Heart right ventricle (tissue), 16 donors: Measurements from ENCODE around the gene HMCN1. TPM values are rescaled to one million over a fixed set of nuclear protein-coding genes. Genes with fewer than 3 reads are reported as not detected.

Source experiments
- ATAC-seq, 8 donors: fragments of 200-7000 bp; cut with Tn5 transposase; one replicate each; pipeline ENCODE4 v1.9.1; 2020; ENCODE audit warnings: mild to moderate bottlenecking in 8 of 8, moderate library complexity in 8 of 8, moderate number of reproducible peaks in 1 of 8
- DNase-seq, 2 donors: peaks; one replicate each; pipeline ENCODE4 v3.0.0-alpha.2; 2020
- H3K27ac ChIP-seq, 10 donors: fragments of 200-600 bp; sonication (generic) in 2 of 10; one replicate each; pipeline versions ENCODE4 v1.5.0 to v1.8.0; 2020 to 2022; ENCODE audit warnings: mild to moderate bottlenecking in 3 of 10
- H3K27me3 ChIP-seq, 7 donors: fragments of 200-600 bp; one replicate each; pipeline ENCODE4 v1.8.0; 2021 to 2022; ENCODE audit warnings: mild to moderate bottlenecking in 2 of 7
- H3K36me3 ChIP-seq, 9 donors: fragments of 200-600 bp; sonication (generic) in 1 of 9; one replicate each; pipeline versions ENCODE4 v1.5.0 to v1.8.0; 2020 to 2022; ENCODE audit warnings: mild to moderate bottlenecking in 2 of 9
- H3K4me1 ChIP-seq, 9 donors: fragments of 200-600 bp; sonication (generic) in 1 of 9; one replicate each; pipeline versions ENCODE4 v1.5.0 to v1.8.0; 2020 to 2022; ENCODE audit warnings: mild to moderate bottlenecking in 4 of 9
- H3K4me3 ChIP-seq, 10 donors: fragments of 200-600 bp; sonication (generic) in 2 of 10; one replicate each; pipeline versions ENCODE4 v1.5.0 to v1.8.0; 2020 to 2022; ENCODE audit warnings: mild to moderate bottlenecking in 7 of 10, moderate library complexity in 2 of 10
- H3K9me3 ChIP-seq, 11 donors: fragments of 200-600 bp in 10 of 11; sonication (generic) in 2 of 11; one replicate each; pipeline versions ENCODE4 v1.5.0 to v1.8.0; 2013 to 2022; ENCODE audit warnings: mild to moderate bottlenecking in 2 of 11, control low read depth in 1 of 11, moderate library complexity in 1 of 11
- CTCF ChIP-seq, 9 donors: fragments of 200-600 bp; sonication (generic) in 2 of 9; IDR thresholded peaks; one replicate each; pipeline versions ENCODE4 v1.5.0 to v1.8.0; 2021 to 2022; ENCODE audit warnings: antibody characterized with exemption in 9 of 9, mild to moderate bottlenecking in 5 of 9, moderate library complexity in 1 of 9
- WGBS, 2 donors: extraction: QIAGEN DNeasy Blood & Tissue Kit; methylation state at CpG; one replicate each; pipeline ENCODE4 v1.1.7; 2013; ENCODE audit warnings: inconsistent platforms in 1 of 2; 5-methylcytosine and 5-hydroxymethylcytosine counted together
- intact Hi-C, 10 donors: fragments of 100-400 bp; cut with DNase I; formaldehyde crosslinking; loops; one replicate each; pipeline versions ENCODE4 v1.11.1 to v1.14.2; 2022
- polyA plus RNA-seq, 2 donors: library from polyadenylated mRNA; stranded (reverse); fragments of 200-250 nt; gene quantifications; one replicate each; pipeline ENCODE4 v1.2.3, GENCODE V29; 2013
- total RNA-seq, 10 donors: library from RNA; stranded (reverse); fragmentation: NEBNext Ultra II Directional in 3 of 10; extraction: Animal tissue kit (Norgen Biotek cat#: 25700) in 3 of 10; gene quantifications; one replicate each; pipeline versions ENCODE4 v1.2.1 to v1.2.4, GENCODE V29; 2021 to 2023
- donor health status: Arrhythmogenic right ventricular cardiomyopathy.
- donor health status: ischemic (EF 13 %, LVEDD 7.1; RV severe dilation, severe dysfunction).
- donor health status: healthy with polysubstance abuse.
- donor health status: DM: no; HTN: yes; CAD: no.
- donor health status: DM: no; HTN: no; CAD: no.
- donor health status: ischemic (EF 25% LVEDD 6.9; RV normal size, moderate dysfunction).
- donor health status: ischemic (EF 25% LVEDD 5.7; RV mildly dilated, moderate dysfunction).
- donor health status: healthy.
- donor health status: DM: yes; HTN: yes; CAD: no.
- donor health status: Ischemic cardiomyopathy.
- donor health status: ischemic (EF 35%, LVEDD 5.7; RV mildly dilated, moderate dysfunction).
- donor health status: nonischemic (EF 11% LVEDD 7.7; RV severe dilation, severe dysfunction).
- donor health status: DM: yes; HTN: yes; CAD: no.
- donor health status: PGD.
- donor health status: ischemic (EF 29% LVEDD 5.4; RV normal size, mild dysfunction).
- donor health status: nonischemic (EF 23%, LVEDD 6.1; RV moderate dilation, normal function).

The HMCN1 gene
- total and polyA plus RNA-seq, 12 donors, result 3.4 to 12.4 (median 6.2) TPM

DNA sequence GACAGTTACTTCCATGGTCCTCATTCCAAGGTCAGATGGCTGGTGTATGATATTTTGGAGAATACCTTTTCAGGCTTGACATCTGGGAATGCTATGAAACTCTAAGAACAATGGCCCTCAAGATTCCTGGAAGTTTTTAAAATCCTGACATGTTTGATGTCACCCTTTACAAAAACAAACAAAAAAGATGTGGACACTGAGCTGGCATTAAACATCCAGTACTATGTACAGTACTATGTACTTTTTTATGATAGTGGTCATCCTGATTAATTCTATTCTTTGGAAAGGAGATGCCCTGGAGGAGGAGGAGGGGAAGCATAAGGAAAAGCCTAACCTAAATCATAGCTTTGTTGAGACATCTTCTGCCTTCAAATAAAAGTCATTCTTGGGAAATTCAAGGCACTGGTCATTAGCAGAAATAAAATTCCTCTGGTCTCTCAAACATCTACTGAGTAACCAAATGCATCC is 235.4 kb downstream of the HMCN1 start:
- peaks cover 0 to 67% (median 19%) of the 10 kb centered on the region in 9 donors for H3K4me1 ChIP-seq
- peak overlapping the region in 9 of 10 donors; percentile 17 to 72 (median 50) for H3K27ac ChIP-seq
- H3K36me3 ChIP-seq, result peaks cover 0 to 15% (median 0%) of the 10 kb centered on the region in 9 donors
- DNase-seq, result no peak
- TF ChIP-seq CTCF (IDR thresholded peaks at IDR 0.05), result no peak
- peak in 5 of 8 donors; percentile 46 to 61 (median 55) for ATAC-seq
- H3K9me3 ChIP-seq, result no peaks in the 10 kb centered on the region
- intact Hi-C loops, result loop anchor here in 1 of 10 donors (10.0 kb wide), 1 partner anchor 125 kb away; no protein-coding TSS in a partner anchor
- no peak overlapping the region for H3K4me3 ChIP-seq
- H3K27me3 ChIP-seq, result no peaks in the 10 kb centered on the region

DNA sequence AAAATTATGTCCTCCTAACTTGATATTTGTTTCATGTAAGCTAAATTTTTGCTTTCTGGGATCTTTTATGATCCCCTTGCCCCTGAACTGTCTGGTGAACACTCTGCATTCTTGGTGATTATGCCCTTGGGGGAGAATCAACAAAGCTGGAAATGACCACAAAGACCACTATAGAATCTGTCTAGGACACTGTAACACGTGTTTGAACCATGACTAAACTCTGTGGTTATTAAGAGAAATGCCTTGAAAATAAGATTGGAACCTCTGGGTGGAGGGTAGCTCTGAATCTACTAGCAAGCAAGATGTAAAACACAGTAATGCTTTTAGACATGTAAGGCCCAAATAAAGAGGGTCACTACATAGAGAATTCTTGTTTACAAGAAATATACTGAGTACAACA is 237.5 kb downstream of the HMCN1 start:
- Histone ChIP-seq H3K36me3 (peaks cover 0 to 15% (median 0%) of the 10 kb centered on the region in 9 donors), H3K27ac (peak overlapping the region in 3 of 10 donors; percentile 11 to 28 (median 11)), H3K4me1 (peaks cover 0 to 56% (median 9%) of the 10 kb centered on the region in 9 donors), H3K27me3 (no peaks in the 10 kb centered on the region), H3K4me3 (no peak overlapping the region), H3K9me3 (no peaks in the 10 kb centered on the region)
- DNase-seq (no peak), ATAC-seq (no peak)
- TF ChIP-seq CTCF (IDR thresholded peaks at IDR 0.05), result no peak
- intact Hi-C loops, result no loop called here
- 55 to 63% methylated on average over 1 of the region's 1 CpG for WGBS, 2 donors

- intact Hi-C loops, result no loop called here
- Histone ChIP-seq H3K4me3 (no peak overlapping the region), H3K27ac (peak overlapping the region in 3 of 10 donors; percentile 7 to 28 (median 11)), H3K36me3 (peaks cover 0 to 15% (median 0%) of the 10 kb centered on the region in 9 donors), H3K4me1 (peaks cover 0 to 51% (median 9%) of the 10 kb centered on the region in 9 donors), H3K9me3 (no peaks in the 10 kb centered on the region), H3K27me3 (no peaks in the 10 kb centered on the region)
- ATAC-seq (no peak), DNase-seq (no peak)
- 82 to 86% methylated on average over 3 of the region's 3 CpGs for WGBS, 2 donors
- no peak for TF ChIP-seq CTCF (IDR thresholded peaks at IDR 0.05)
These were observed 238.1 kb downstream of the HMCN1 start for GRCh38 chr1:185972096-185972850.

GRCh38 chr1:185973645-185974044 is 239.5 kb downstream of the HMCN1 start:
- Histone ChIP-seq H3K4me3 (no peak overlapping the region), H3K9me3 (no peaks in the 10 kb centered on the region), H3K36me3 (peaks cover 0 to 15% (median 0%) of the 10 kb centered on the region in 9 donors), H3K27me3 (no peaks in the 10 kb centered on the region), H3K27ac (no peak overlapping the region), H3K4me1 (peaks cover 0 to 49% (median 7%) of the 10 kb centered on the region in 9 donors)
- 97 to 98% methylated on average over 1 of the region's 1 CpG for WGBS, 2 donors
- DNase-seq (no peak), ATAC-seq (no peak)
- no peak for TF ChIP-seq CTCF (IDR thresholded peaks at IDR 0.05)
- intact Hi-C loops, result no loop called here
